ENCODE results near the gene TLCD1.
A peak's percentile ranks its signal among the peaks of the same experiment; 100 is the strongest.

The TLCD1 gene

GRCh38 chr17:28747801-28748750 lies 22.0 kb upstream of the TLCD1 start:
- Histone ChIP-seq H3K36me3 (ENCODE audit: control insufficient read depth, insufficient read depth, low read length) (peaks cover 46% of the 10 kb centered on the region), H3K27me3 (replicated peaks; ENCODE audit: control insufficient read depth, insufficient read depth, low read length) (no peaks in the 10 kb centered on the region), H3K4me3 (replicated peaks; ENCODE audit: low read depth, low read length) (no peak overlapping the region; the same call in 1 of the 2 replicates)
- DNase-seq (ENCODE audit: extremely low read depth, insufficient read length), result no peak
- TF ChIP-seq CTCF (IDR thresholded peaks at IDR 0.05; ENCODE audit: insufficient read depth, low read length, poor library complexity, severe bottlenecking), result no peak

GRCh38 chr17:28747051-28747691 lies 21.1 kb upstream of the TLCD1 start:
- DNase-seq (ENCODE audit: extremely low read depth, insufficient read length), result no peak
- H3K4me3 ChIP-seq (replicated peaks; ENCODE audit: low read depth, low read length), result peak overlapping the region; percentile 72
- no peaks in the 10 kb centered on the region for H3K27me3 ChIP-seq (replicated peaks; ENCODE audit: control insufficient read depth, insufficient read depth, low read length)
- no peak for TF ChIP-seq CTCF (IDR thresholded peaks at IDR 0.05; ENCODE audit: insufficient read depth, low read length, poor library complexity, severe bottlenecking)
- H3K36me3 ChIP-seq (ENCODE audit: control insufficient read depth, insufficient read depth, low read length), result peaks cover 46% of the 10 kb centered on the region

GRCh38 chr17:28746611-28747050 lies 20.6 kb upstream of the TLCD1 start:
- H3K36me3 ChIP-seq (ENCODE audit: control insufficient read depth, insufficient read depth, low read length), result peaks cover 46% of the 10 kb centered on the region
- H3K27me3 ChIP-seq (replicated peaks; ENCODE audit: control insufficient read depth, insufficient read depth, low read length), result no peaks in the 10 kb centered on the region
- peak overlapping the region; percentile 72 for H3K4me3 ChIP-seq (replicated peaks; ENCODE audit: low read depth, low read length)
- TF ChIP-seq CTCF (IDR thresholded peaks at IDR 0.05; ENCODE audit: insufficient read depth, low read length, poor library complexity, severe bottlenecking), result no peak
- DNase-seq (ENCODE audit: extremely low read depth, insufficient read length), result no peak

- no peaks in the 10 kb centered on the region for H3K27me3 ChIP-seq (replicated peaks; ENCODE audit: control insufficient read depth, insufficient read depth, low read length)
- H3K4me3 ChIP-seq (replicated peaks; ENCODE audit: low read depth, low read length), result peak overlapping the region; percentile 72
- DNase-seq (ENCODE audit: extremely low read depth, insufficient read length), result no peak
- TF ChIP-seq CTCF (IDR thresholded peaks at IDR 0.05; ENCODE audit: insufficient read depth, low read length, poor library complexity, severe bottlenecking), result no peak
- H3K36me3 ChIP-seq (ENCODE audit: control insufficient read depth, insufficient read depth, low read length), result peaks cover 46% of the 10 kb centered on the region
Observed at GRCh38 chr17:28745786-28746411, 19.9 kb upstream of the TLCD1 start.

- H3K4me3 ChIP-seq (replicated peaks; ENCODE audit: low read depth, low read length), result peak overlapping the region; percentile 72
- no peaks in the 10 kb centered on the region for H3K27me3 ChIP-seq (replicated peaks; ENCODE audit: control insufficient read depth, insufficient read depth, low read length)
- peak; percentile 55 for DNase-seq (ENCODE audit: extremely low read depth, insufficient read length)
- H3K36me3 ChIP-seq (ENCODE audit: control insufficient read depth, insufficient read depth, low read length), result peaks cover 40% of the 10 kb centered on the region
- TF ChIP-seq CTCF (IDR thresholded peaks at IDR 0.05; ENCODE audit: insufficient read depth, low read length, poor library complexity, severe bottlenecking), result no peak
Observed at GRCh38 chr17:28744972-28745785, 19.1 kb upstream of the TLCD1 start.
